ENCODE results near the gene KIFC3. TPM values are rescaled to one million over a fixed set of nuclear protein-coding genes. Genes with fewer than 3 reads are reported as not detected.
A peak's percentile ranks its signal among the peaks of the same experiment; 100 is the strongest.

The KIFC3 gene
- total RNA-seq, 6 donors from 2014 or later, result 82.6 to 340 (median 110) TPM

DNA sequence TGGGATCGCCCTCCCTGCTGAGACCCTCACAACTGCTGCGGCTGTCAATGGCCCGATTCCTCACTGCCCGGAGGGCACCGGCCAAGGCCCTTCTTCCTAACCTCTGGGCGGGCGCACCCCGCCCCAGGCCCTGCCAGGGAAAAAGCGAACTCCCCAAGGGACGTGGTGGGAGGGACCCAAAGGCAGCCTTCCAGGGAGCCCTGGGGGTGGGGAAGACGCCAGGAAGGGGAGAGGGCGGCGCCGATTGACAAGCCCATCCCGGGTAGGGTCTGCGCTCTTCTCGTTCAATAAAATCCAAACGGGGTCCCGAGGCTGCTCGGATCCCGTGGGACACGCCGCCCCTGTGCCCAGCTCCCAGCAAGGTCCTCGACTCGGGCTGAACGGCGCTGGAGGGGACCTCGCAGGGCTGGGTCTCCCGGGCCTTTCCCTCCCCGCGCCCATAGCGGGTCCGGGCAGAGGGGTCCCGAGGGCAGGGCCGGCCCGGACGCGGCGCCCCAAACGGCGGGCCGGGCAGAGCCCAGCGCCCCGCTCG is 416 bp downstream of the KIFC3 start:
- WGBS, 2 donors, result 14% methylated on average over 10 of the region's 45 CpGs; no CpG with 5 or more reads in 1 of the 2 donors
- peak; percentile 59 to 84 for DNase-seq
- H3K36me3 ChIP-seq, result peaks cover 0 to 12% (median 7%) of the 10 kb centered on the region in 4 donors
- ATAC-seq (ENCODE audit: low FRiP score in 2 of 2), result peak; percentile 34 to 35
- H3K27ac ChIP-seq, result peak overlapping the region; percentile 89 to 95 (median 93)
- H3K4me3 ChIP-seq, result peak overlapping the region; percentile 54 to 80 (median 70)
- no peaks in the 10 kb centered on the region for H3K9me3 ChIP-seq
- no peaks in the 10 kb centered on the region for H3K27me3 ChIP-seq
- peaks cover 46 to 60% (median 58%) of the 10 kb centered on the region in 4 donors for H3K4me1 ChIP-seq
- TF ChIP-seq POLR2A (IDR thresholded peaks at IDR 0.05), result peak in 1 of 4 donors; percentile 44
- TF ChIP-seq EP300 (IDR thresholded peaks at IDR 0.05), result no peak

DNA sequence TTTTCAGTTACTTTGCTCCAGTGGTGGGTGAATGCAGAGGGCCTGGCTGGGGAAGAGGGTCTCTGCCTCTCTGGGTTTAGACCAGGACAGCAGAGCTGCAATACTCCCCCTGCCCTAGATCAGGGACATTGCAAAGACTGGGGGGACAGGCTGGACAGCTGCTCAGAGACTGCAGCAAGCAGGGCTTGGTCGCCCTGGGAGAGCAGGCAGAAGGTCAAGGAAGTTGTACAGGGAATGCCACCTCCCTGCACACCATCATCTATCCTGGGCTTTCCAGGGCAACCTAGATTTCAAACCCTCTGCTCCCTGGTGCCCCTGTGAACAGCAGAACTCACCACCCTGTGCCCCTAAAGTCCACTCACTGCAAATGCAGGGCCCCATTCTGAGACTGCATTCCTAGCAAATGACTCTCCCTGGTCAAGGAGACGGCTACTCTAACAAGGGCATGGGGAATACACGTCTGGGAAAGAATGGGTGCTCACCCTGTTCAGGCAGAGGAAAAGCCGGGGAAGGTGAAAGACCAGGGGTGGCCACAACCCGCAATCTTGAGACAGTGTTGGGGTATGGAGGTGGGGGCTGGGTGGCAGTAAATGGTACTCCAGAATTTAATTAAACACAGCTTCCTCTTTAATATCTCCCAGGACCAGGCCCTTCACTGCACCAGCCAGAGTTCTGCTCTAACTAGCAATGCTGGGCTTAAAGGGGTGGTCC is 1.0 kb downstream of the KIFC3 start:
- Histone ChIP-seq H3K27me3 (no peaks in the 10 kb centered on the region), H3K9me3 (no peaks in the 10 kb centered on the region), H3K4me3 (peak overlapping the region; percentile 54 to 80 (median 70)), H3K36me3 (peaks cover 0 to 18% (median 7%) of the 10 kb centered on the region in 4 donors), H3K27ac (peak overlapping the region; percentile 89 to 95 (median 93)), H3K4me1 (peaks cover 48 to 64% (median 57%) of the 10 kb centered on the region in 4 donors)
- ATAC-seq (ENCODE audit: low FRiP score in 2 of 2), result peak; percentile 13 to 51
- TF ChIP-seq, protein P1, sequence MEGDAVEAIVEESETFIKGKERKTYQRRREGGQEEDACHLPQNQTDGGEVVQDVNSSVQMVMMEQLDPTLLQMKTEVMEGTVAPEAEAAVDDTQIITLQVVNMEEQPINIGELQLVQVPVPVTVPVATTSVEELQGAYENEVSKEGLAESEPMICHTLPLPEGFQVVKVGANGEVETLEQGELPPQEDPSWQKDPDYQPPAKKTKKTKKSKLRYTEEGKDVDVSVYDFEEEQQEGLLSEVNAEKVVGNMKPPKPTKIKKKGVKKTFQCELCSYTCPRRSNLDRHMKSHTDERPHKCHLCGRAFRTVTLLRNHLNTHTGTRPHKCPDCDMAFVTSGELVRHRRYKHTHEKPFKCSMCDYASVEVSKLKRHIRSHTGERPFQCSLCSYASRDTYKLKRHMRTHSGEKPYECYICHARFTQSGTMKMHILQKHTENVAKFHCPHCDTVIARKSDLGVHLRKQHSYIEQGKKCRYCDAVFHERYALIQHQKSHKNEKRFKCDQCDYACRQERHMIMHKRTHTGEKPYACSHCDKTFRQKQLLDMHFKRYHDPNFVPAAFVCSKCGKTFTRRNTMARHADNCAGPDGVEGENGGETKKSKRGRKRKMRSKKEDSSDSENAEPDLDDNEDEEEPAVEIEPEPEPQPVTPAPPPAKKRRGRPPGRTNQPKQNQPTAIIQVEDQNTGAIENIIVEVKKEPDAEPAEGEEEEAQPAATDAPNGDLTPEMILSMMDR (IDR thresholded peaks at IDR 0.05), result peak in 2 of 6 experiments; percentile 12 to 28
- TF ChIP-seq POLR2AphosphoS5 (IDR thresholded peaks at IDR 0.05) (peak in 1 of 2 donors; percentile 16), POLR2A (IDR thresholded peaks at IDR 0.05) (no peak)
- DNase-seq, result no peak
- 22 to 27% methylated on average over 4 to 5 of the region's 5 CpGs for WGBS, 2 donors

DNA sequence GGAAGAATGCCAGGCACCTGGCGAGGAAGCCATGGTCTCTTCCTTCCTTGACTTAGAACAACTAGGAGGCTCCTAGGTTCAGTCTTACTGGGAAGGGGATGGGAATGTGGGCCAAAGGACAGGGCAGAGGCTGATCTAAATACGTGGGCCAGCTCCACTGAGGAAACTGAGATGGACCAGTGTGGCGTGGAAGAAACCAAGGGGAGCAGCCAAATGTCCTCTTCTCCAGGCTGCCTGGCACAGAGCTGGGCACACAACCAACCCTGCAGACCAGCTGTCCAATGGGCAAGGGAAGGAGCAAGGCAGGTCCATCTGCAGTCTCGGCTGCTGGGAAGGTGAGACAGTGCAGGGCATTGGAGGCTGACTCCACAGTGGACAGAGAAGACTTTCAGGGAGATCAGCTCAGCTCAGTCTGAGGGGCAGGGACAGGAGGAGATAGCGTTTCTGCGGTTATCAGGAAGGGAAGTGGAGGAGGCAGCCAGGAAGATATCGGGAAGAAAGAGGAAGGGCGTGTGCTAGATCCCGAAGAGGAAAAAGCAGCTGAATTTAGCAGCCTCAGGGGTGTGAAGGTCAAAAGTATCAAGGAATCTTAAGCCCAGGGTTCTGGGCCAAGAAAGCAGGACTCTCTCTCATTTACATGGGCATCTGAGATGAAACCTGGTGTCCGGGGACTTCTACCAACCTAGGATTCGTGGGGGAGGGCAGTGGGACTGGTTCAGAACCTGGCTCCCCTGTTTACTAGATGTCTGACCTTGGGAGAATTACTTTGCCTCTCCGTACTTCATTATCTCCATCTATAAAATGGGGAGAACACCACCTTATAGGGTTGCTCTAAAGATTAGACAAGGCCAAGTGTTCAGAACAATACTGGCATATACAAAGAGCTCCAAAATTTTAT is 1.8 kb downstream of the KIFC3 start:
- Histone ChIP-seq H3K9me3 (no peaks in the 10 kb centered on the region), H3K4me3 (peak overlapping the region in 3 of 4 donors; percentile 5 to 80 (median 69)), H3K36me3 (peaks cover 0 to 22% (median 7%) of the 10 kb centered on the region in 4 donors), H3K27ac (peak overlapping the region; percentile 89 to 95 (median 93)), H3K4me1 (peaks cover 51 to 66% (median 59%) of the 10 kb centered on the region in 4 donors), H3K27me3 (no peaks in the 10 kb centered on the region)
- TF ChIP-seq POLR2A (IDR thresholded peaks at IDR 0.05), result no peak
- peak in 1 of 2 donors; percentile 29 for TF ChIP-seq POLR2AphosphoS5 (IDR thresholded peaks at IDR 0.05)
- TF ChIP-seq, protein P1 (IDR thresholded peaks at IDR 0.05), result no peak
- DNase-seq (no peak), ATAC-seq (ENCODE audit: low FRiP score in 2 of 2) (no peak)
- 29 to 32% methylated on average over 12 of the region's 12 CpGs for WGBS, 2 donors

DNA sequence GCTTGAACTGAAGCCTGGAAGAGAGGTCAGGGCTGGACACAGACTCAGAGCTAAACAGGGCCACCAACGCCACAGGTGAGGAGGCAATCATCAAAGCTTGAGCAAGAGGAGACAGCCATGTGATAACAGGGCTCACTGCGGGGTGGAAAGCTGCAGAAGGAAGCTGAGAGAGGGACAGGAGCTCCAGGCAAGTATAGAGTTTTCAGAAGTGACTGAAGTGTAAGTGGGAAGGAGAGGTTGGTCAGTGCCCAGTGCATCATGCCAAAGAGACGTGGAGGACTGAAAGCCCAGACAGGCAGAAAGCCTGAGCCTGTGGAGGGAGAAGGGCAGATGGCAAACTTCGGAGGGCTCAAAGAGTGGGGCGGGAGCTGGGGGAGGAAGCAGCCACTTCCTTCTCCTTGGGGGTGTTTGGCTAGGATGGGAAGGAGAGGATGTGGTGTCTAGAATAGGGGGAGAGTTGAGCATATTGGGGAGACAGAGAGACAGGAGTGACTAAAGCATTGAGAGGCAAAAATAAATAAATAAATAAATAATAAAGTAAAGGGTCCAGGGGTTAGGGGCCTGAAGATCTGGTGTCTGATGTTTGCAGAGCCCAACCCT is 2.6 kb downstream of the KIFC3 start:
- 14 to 33% methylated on average over 4 of the region's 5 CpGs for WGBS, 2 donors
- ATAC-seq (ENCODE audit: low FRiP score in 2 of 2) (no peak), DNase-seq (no peak)
- H3K36me3 ChIP-seq, result peaks cover 0 to 26% (median 7%) of the 10 kb centered on the region in 4 donors
- no peak for TF ChIP-seq POLR2A (IDR thresholded peaks at IDR 0.05)
- TF ChIP-seq, protein P1 (IDR thresholded peaks at IDR 0.05), result no peak
- no peaks in the 10 kb centered on the region for H3K9me3 ChIP-seq
- peak overlapping the region in 1 of 4 donors; percentile 80 for H3K4me3 ChIP-seq
- peaks cover 52 to 72% (median 61%) of the 10 kb centered on the region in 4 donors for H3K4me1 ChIP-seq
- no peaks in the 10 kb centered on the region for H3K27me3 ChIP-seq
- H3K27ac ChIP-seq, result peak overlapping the region; percentile 89 to 95 (median 93)
